Measurements from ENCODE around the gene HPCA. TPM values are rescaled to one million over a fixed set of nuclear protein-coding genes. Genes with fewer than 3 reads are reported as not detected.

Gene HPCA
- total RNA-seq, 2 experiments from 2014 or later, result not detected

DNA sequence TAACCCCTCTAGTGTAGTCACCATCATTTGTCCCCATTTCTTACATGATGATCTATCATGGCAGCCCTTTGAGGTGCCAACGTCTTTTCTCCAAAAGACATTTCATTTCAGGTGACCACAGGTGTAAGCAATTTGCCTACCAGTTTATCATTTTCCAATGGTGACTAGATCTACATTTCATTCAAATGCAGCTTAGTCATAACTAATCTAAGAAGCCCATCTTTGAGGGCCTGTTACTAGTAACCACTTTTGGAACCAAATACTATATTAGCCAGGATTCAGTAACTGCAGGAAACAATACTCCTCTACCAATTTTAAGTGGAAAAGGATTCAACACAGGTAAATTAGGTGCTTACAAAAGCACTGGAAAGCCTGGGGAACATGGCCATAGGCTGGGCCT, 45.5 kb downstream of the HPCA start:
- Mint-ChIP-seq H3K27me3 (peaks cover 7% of the 10 kb centered on the region), H3K4me3 (no peak overlapping the region), H3K4me1 (ENCODE audit: low read depth) (no peaks in the 10 kb centered on the region), H3K9me3 (no peaks in the 10 kb centered on the region), H3K27ac (no peak overlapping the region), H3K36me3 (ENCODE audit: low read depth) (peaks cover 14% of the 10 kb centered on the region)
- POLR2A ChIA-PET, result no interaction called here
- H3K27me3 ChIP-seq (ENCODE audit: control insufficient read depth in 1 of 2, insufficient read depth in 2 of 2, low read length in 2 of 2), result no peaks in the 10 kb centered on the region
- no peaks in the 10 kb centered on the region for H3K4me1 ChIP-seq (ENCODE audit: insufficient read depth, low read length)
- intact Hi-C loops (cut with DNase I, micrococcal nuclease), result loop anchor here (2.0 to 5.0 kb wide), 2 partner anchors 435 to 436 kb away; no protein-coding TSS in a partner anchor
- TF ChIP-seq, protein P1, sequence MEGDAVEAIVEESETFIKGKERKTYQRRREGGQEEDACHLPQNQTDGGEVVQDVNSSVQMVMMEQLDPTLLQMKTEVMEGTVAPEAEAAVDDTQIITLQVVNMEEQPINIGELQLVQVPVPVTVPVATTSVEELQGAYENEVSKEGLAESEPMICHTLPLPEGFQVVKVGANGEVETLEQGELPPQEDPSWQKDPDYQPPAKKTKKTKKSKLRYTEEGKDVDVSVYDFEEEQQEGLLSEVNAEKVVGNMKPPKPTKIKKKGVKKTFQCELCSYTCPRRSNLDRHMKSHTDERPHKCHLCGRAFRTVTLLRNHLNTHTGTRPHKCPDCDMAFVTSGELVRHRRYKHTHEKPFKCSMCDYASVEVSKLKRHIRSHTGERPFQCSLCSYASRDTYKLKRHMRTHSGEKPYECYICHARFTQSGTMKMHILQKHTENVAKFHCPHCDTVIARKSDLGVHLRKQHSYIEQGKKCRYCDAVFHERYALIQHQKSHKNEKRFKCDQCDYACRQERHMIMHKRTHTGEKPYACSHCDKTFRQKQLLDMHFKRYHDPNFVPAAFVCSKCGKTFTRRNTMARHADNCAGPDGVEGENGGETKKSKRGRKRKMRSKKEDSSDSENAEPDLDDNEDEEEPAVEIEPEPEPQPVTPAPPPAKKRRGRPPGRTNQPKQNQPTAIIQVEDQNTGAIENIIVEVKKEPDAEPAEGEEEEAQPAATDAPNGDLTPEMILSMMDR (IDR thresholded peaks at IDR 0.05), result no peak
- no peaks in the 10 kb centered on the region for H3K9me3 ChIP-seq (ENCODE audit: control insufficient read depth in 1 of 2, insufficient read depth in 1 of 2, low read length in 2 of 2)
- peaks cover 21% of the 10 kb centered on the region for H3K36me3 ChIP-seq (ENCODE audit: insufficient read depth, low read length)
- CTCF ChIA-PET, result interaction anchor here (0.7 to 2.8 kb wide), 3 partner anchors 74 to 124 kb away, joined by 3 to 17 read pairs (median 3); no protein-coding TSS in a partner anchor
- no peak overlapping the region for H3K4me3 ChIP-seq (ENCODE audit: low read length)
- DNase-seq (no peak), ATAC-seq (ENCODE audit: poor library complexity) (no peak)
- no peak overlapping the region for H3K27ac ChIP-seq (ENCODE audit: low read depth in 1 of 2, low read length in 2 of 2)

DNA sequence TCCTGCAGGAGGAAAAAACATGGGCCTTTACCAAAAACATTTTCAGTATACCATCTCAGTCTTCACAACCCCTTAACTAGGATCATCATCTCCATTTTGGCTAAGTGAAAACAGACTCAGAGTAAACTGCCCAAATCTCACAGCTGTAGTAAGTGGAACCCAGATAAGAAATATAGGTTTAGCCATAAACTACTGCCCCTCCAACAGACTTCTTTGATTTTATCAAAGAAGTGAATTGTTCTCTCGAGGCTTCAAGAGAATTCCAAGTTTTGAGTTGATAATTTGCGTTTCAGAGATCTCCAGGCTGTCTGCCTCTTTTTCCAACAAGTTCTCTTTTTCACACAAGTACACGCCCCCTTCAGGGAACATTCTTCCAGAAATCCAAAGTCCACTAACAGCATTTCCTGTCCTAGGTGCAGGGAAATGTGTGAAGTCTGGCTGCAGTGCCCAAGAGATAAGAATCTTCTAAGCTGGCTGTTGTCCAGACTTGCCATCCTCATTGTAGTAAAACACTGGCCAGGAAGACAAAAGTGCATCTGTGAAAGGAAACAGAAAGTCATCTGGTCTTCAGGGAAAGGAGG, 47.5 kb downstream of the HPCA start:
- no peaks in the 10 kb centered on the region for H3K4me1 Mint-ChIP-seq (ENCODE audit: low read depth)
- H3K4me3 ChIP-seq (ENCODE audit: low read length), result no peak overlapping the region
- H3K9me3 Mint-ChIP-seq, result no peaks in the 10 kb centered on the region
- H3K4me1 ChIP-seq (ENCODE audit: insufficient read depth, low read length), result no peaks in the 10 kb centered on the region
- no peaks in the 10 kb centered on the region for H3K27me3 ChIP-seq (ENCODE audit: control insufficient read depth in 1 of 2, insufficient read depth in 2 of 2, low read length in 2 of 2)
- no peaks in the 10 kb centered on the region for H3K27me3 Mint-ChIP-seq
- H3K36me3 ChIP-seq (ENCODE audit: insufficient read depth, low read length), result peaks cover 41% of the 10 kb centered on the region
- peak; percentile 11 for ATAC-seq (ENCODE audit: poor library complexity)
- H3K27ac Mint-ChIP-seq, result no peak overlapping the region
- H3K9me3 ChIP-seq (ENCODE audit: control insufficient read depth in 1 of 2, insufficient read depth in 1 of 2, low read length in 2 of 2), result no peaks in the 10 kb centered on the region
- ChIA-PET POLR2A (interaction anchor here (1.0 to 2.1 kb wide), 5 partner anchors 31 to 194 kb away, joined by 3 to 9 read pairs (median 4); partner anchors contain the start of gene RNF19B), CTCF (interaction anchor here (0.7 to 2.8 kb wide), 10 partner anchors 9 to 361 kb away, joined by 3 to 17 read pairs (median 4); no protein-coding TSS in a partner anchor)
- DNase-seq, result no peak
- TF ChIP-seq, protein P1 (IDR thresholded peaks at IDR 0.05), result peak; percentile 3
- H3K4me3 Mint-ChIP-seq, result no peak overlapping the region
- H3K36me3 Mint-ChIP-seq (ENCODE audit: low read depth), result peaks cover 35% of the 10 kb centered on the region
- intact Hi-C loops (cut with DNase I, micrococcal nuclease), result loop anchor here (1.0 to 5.0 kb wide), 6 partner anchors 73 to 433 kb away; no protein-coding TSS in a partner anchor
- no peak overlapping the region for H3K27ac ChIP-seq (ENCODE audit: low read depth in 1 of 2, low read length in 2 of 2)

DNA sequence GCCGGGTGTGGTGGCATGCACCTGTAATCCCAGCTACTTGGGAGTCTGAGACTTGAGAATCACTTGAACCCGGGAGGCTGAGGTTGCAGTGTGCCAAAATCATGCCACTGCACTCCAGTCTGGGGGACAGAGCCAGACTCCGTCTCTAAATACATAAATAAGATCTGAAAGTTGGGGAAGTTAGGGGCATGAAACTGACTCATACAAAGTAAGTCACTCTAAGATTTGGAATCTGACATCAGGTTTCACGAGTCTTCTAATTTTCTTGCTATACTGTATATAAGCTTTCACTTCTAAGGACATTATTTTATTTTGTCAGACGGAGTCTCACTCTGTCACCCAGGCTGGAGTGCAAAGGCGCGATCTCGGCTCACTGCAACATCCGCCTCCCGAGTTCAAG, 48.2 kb downstream of the HPCA start:
- ATAC-seq (ENCODE audit: poor library complexity), result no peak
- Histone ChIP-seq H3K27ac (ENCODE audit: low read depth in 1 of 2, low read length in 2 of 2) (no peak overlapping the region), H3K4me3 (ENCODE audit: low read length) (no peak overlapping the region), H3K36me3 (ENCODE audit: insufficient read depth, low read length) (peaks cover 47% of the 10 kb centered on the region), H3K27me3 (ENCODE audit: control insufficient read depth in 1 of 2, insufficient read depth in 2 of 2, low read length in 2 of 2) (no peaks in the 10 kb centered on the region), H3K4me1 (ENCODE audit: insufficient read depth, low read length) (no peaks in the 10 kb centered on the region), H3K9me3 (ENCODE audit: control insufficient read depth in 1 of 2, insufficient read depth in 1 of 2, low read length in 2 of 2) (no peaks in the 10 kb centered on the region)
- ChIA-PET POLR2A (interaction anchor here (1.1 to 2.1 kb wide), 3 partner anchors 30 to 122 kb away, joined by 3 to 9 read pairs (median 7); partner anchors contain the start of gene RNF19B), CTCF (interaction anchor here (0.7 to 2.8 kb wide), 3 partner anchors 101 to 361 kb away, joined by 3 to 17 read pairs (median 4); no protein-coding TSS in a partner anchor)
- H3K36me3 Mint-ChIP-seq (ENCODE audit: low read depth), result peaks cover 40% of the 10 kb centered on the region
- H3K27me3 Mint-ChIP-seq, result no peaks in the 10 kb centered on the region
- TF ChIP-seq, protein P1 (IDR thresholded peaks at IDR 0.05), result no peak
- intact Hi-C loops (cut with DNase I, micrococcal nuclease), result loop anchor here in 1 of 2 experiments (5.0 kb wide), 1 partner anchor 433 kb away; no protein-coding TSS in a partner anchor
- H3K27ac Mint-ChIP-seq, result no peak overlapping the region
- no peak overlapping the region for H3K4me3 Mint-ChIP-seq
- no peaks in the 10 kb centered on the region for H3K9me3 Mint-ChIP-seq
- DNase-seq, result no peak
- H3K4me1 Mint-ChIP-seq (ENCODE audit: low read depth), result no peaks in the 10 kb centered on the region
